VCaP (cell line): ENCODE data around the gene RNF114.

ENCODE experiments used
- H3K27ac ChIP-seq: fragments of 450-650 bp; 2 replicates; pipeline ENCODE4 v1.5.1; 2017
- CTCF ChIP-seq: fragments of 450-650 bp; conservative IDR thresholded peaks from 2 replicates; pipeline ENCODE4 v1.5.1; 2017; ENCODE audit warnings: mild to moderate bottlenecking, moderate library complexity

Gene RNF114

DNA sequence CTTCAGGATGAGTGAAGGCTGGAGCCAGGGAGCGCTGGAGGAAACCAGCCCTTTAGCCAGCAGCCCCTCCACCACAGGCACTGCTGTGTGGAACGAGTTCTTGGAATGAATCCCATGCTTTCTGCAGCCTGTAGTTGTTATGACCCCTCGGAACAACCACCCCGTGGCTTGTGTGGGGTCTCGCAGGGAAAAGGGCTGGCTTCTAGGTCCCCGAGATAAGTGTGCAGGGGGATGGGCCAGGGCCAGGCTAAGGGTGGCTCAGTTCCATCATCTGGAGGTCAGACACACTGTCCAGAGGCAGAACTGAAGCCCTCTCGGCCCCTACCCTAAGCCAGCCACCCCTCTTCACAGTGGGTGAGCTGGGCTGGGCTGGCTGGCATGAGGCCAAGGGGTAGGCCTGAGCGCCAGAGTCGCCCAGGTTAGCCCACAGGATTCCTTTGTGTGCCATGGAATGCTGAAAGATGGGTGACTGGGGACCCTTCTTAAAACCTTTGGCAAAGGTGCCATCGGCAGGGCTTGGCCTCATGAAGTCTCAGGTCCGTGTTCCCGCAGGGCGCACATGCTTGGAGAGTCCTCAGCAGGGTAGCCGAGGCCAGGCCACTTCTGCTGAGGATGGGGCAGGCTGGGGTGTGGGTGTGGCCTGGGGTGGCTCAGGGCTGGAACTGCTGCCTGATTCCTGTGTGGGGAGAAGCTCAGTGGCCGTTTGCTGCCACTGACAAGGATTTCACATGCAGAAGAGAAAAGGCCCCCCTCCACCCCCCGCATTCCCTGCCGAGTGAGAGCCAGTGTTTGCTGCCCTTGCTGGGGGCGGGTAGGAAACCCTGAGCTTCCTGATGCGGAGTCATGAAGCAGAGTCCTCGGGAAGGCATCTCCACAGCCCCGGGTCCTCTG lies 45.5 kb upstream of the RNF114 start:
- no peak for TF ChIP-seq CTCF
- H3K27ac ChIP-seq, result peak overlapping the region; percentile 32; the same call in 1 of the 2 replicates

DNA sequence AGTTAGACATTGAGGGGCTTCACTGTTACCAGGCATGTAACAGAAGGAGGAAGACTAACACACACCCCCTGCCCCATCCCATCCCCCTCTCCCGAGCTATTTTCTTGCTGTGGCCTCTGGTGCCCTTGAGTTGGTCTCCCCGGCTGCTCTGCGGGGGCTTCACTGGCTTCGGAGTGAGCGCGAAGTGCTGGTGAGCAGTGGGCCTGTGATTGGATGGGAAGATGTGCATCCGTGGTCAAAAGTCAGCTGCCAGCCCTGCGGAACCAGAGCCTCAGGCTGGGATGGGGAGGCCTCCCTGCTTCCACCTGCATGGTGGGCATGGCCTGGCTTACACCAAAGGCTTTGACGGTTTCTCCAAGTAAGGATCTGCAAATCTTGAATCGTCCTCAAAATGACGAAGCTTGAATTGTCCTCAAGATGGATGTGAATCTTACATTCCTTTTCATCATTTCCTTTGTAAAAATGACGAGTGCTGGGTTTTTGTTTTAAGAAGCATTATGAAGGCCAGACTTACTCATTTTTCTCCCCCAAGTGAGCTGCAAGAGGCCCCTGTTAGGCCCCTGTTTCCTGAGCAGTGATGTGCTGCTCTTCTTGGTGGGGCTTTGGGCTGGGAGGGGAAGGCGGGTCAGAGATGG lies 44.6 kb upstream of the RNF114 start:
- no peak for TF ChIP-seq CTCF
- H3K27ac ChIP-seq, result no peak overlapping the region

DNA sequence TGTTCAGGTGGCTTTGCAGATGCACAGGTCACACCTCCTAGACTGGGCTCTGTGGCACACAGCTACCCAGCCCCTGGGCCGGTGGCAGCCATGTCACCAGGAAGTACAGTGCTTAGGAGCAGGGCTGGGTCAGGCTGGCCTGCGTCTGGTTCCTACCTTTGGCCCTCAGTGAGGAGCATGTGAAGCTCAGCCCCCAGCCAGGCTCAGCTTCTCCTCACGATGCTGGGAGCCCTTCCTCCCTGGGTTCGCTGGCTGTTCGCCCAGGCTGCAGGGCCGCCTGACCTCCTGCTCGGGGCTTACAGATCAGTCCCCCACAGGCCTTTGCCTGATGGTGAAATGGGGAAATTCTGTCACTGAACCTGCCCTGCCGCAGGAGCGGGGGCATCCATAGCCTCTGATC lies 43.9 kb upstream of the RNF114 start:
- no peak for TF ChIP-seq CTCF
- peak overlapping the region; percentile 18; the same call in 1 of the 2 replicates for H3K27ac ChIP-seq

GRCh38 chr20:49892817-49893216 lies 43.4 kb upstream of the RNF114 start:
- peak overlapping the region; percentile 18; the same call in 1 of the 2 replicates for H3K27ac ChIP-seq
- no peak for TF ChIP-seq CTCF

- no peak for TF ChIP-seq CTCF
- H3K27ac ChIP-seq, result peak overlapping the region; percentile 76
These were observed 42.7 kb upstream of the RNF114 start for GRCh38 chr20:49893242-49894072.

DNA sequence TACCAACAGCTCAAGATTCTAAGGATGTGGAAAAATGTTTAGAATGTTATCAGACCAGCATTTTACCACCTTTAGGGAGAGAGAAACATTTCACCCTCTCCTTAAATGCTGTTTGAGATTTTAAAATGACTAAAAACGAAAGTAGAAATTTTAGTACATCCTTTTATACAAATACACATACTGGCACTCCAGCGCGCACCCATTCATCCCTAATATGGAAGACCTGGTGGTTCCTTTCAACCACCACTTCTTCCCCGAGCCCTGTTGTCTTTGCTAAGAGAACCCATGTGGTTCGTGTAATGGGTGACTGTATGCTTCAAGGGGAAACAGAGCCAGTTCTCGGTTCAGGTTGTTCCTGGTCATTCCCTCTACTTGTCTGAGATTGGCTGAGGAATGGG lies 42.1 kb upstream of the RNF114 start:
- TF ChIP-seq CTCF, result no peak
- H3K27ac ChIP-seq, result peak overlapping the region; percentile 76

GRCh38 chr20:49895474-49896093 lies 40.6 kb upstream of the RNF114 start:
- peak overlapping the region; percentile 76 for H3K27ac ChIP-seq
